GM18861 (cell line): ENCODE measurements around the gene STRA6.

Source experiments
- ATAC-seq: cut with Tn5 transposase; IDR thresholded peaks from one replicate; pipeline ENCODE4 v1.9.1; 2021; ENCODE audit not compliant: unreplicated experiment

Gene STRA6

GRCh38 chr15:74202452-74203401, at the start of gene STRA6:
STRA6 (minus strand) TSS chr15:74202787; CDS start chr15:74202267, 520 bp downstream.
- no peak for ATAC-seq

GRCh38 chr15:74252291-74252690, 49.7 kb upstream of the STRA6 start:
- no peak for ATAC-seq

- ATAC-seq = no peak
These were observed 48.7 kb upstream of the STRA6 start for GRCh38 chr15:74251131-74251811.

- ATAC-seq = no peak
These were observed 47.7 kb upstream of the STRA6 start for GRCh38 chr15:74250266-74250665.

- ATAC-seq = no peak
These were observed 42.9 kb upstream of the STRA6 start for GRCh38 chr15:74245342-74245931.

GRCh38 chr15:74244822-74245341, 42.3 kb upstream of the STRA6 start:
- no peak for ATAC-seq

- no peak for ATAC-seq
These were observed 40.8 kb upstream of the STRA6 start for GRCh38 chr15:74243431-74243830.

GRCh38 chr15:74242441-74243185, 40.0 kb upstream of the STRA6 start:
- no peak for ATAC-seq

- no peak for ATAC-seq
These were observed 38.5 kb upstream of the STRA6 start for GRCh38 chr15:74240897-74241614.

GRCh38 chr15:74240002-74240568, 37.5 kb upstream of the STRA6 start:
- ATAC-seq = no peak

GRCh38 chr15:74239051-74239705, 36.6 kb upstream of the STRA6 start:
- no peak for ATAC-seq

- ATAC-seq = no peak
These were observed 33.4 kb upstream of the STRA6 start, which contains the start of gene CCDC33 for GRCh38 chr15:74235962-74236361. CCDC33 (plus strand) TSS chr15:74236326; CDS start chr15:74236720, 394 bp downstream.

GRCh38 chr15:74234598-74234875, 31.9 kb upstream of the STRA6 start:
- ATAC-seq = no peak

- no peak for ATAC-seq
These were observed 31.4 kb upstream of the STRA6 start for GRCh38 chr15:74233851-74234597.

GRCh38 chr15:74233373-74233772, 30.8 kb upstream of the STRA6 start:
- no peak for ATAC-seq

GRCh38 chr15:74231475-74231874, 28.9 kb upstream of the STRA6 start:
- ATAC-seq = no peak

- ATAC-seq = no peak
These were observed 27.1 kb upstream of the STRA6 start for GRCh38 chr15:74229686-74230085.

GRCh38 chr15:74228723-74229081, 26.1 kb upstream of the STRA6 start:
- ATAC-seq = no peak
